Measurements from ENCODE around the gene PHF21A. TPM values are rescaled to one million over a fixed set of nuclear protein-coding genes. Genes with fewer than 3 reads are reported as not detected.
A peak's percentile ranks its signal among the peaks of the same experiment; 100 is the strongest.

PHF21A gene
- total RNA-seq, 2 experiments from 2014 or later, result 45.4 to 49.0 TPM

DNA sequence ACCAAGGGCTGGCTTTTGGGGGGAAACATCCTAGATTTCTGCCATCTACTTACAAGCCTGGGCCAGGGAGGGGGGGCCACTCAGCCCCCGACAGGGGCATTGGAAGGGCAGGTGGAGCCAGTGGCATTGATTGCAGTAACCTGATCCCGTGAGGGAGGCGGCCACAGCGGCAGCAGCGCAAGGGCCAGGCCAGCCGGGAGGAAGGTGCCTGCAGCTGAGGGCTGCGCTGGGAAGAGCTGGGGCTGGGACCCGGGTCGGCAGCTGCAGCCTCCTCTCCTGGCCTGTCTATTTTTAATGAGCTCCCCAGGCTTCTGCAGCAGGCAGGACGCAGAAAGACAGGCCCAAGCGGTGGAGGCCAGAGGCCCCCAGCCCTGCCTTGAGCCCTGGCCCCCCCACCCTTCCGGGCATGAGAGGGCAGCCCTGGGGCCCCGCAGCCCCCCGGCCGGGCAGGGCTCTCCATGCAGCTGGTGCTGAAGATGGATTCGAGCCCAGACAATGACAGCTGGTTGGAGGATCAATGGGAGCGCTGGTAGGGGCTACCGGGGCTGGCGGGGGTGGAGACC is 224.8 kb downstream of the PHF21A start:
- peaks cover 35% of the 10 kb centered on the region for H3K27me3 Mint-ChIP-seq
- POLR2A ChIA-PET, result no interaction called here
- no peak for DNase-seq

GRCh38 chr11:45895553-45896259 is 225.5 kb downstream of the PHF21A start:
- Mint-ChIP-seq H3K4me1 (no peaks in the 10 kb centered on the region), H3K9me3 (no peaks in the 10 kb centered on the region), H3K36me3 (no peaks in the 10 kb centered on the region), H3K4me3 (no peak overlapping the region), H3K27me3 (peaks cover 30% of the 10 kb centered on the region), H3K27ac (no peak overlapping the region)
- DNase-seq (no peak), ATAC-seq (ENCODE audit: low read depth) (no peak)
- POLR2A ChIA-PET, result no interaction called here

More for the DNA sequence above, 224.8 kb downstream of the PHF21A start:
- no peak for ATAC-seq (ENCODE audit: low read depth)
- no peaks in the 10 kb centered on the region for H3K4me1 Mint-ChIP-seq
- H3K4me3 Mint-ChIP-seq, result no peak overlapping the region
- no peak overlapping the region for H3K27ac Mint-ChIP-seq
- H3K36me3 Mint-ChIP-seq, result no peaks in the 10 kb centered on the region
- no peaks in the 10 kb centered on the region for H3K9me3 Mint-ChIP-seq

GRCh38 chr11:45894555-45895247 is 226.6 kb downstream of the PHF21A start:
- ATAC-seq (ENCODE audit: low read depth), result no peak
- Mint-ChIP-seq H3K4me1 (no peaks in the 10 kb centered on the region), H3K36me3 (no peaks in the 10 kb centered on the region), H3K9me3 (no peaks in the 10 kb centered on the region), H3K27ac (no peak overlapping the region), H3K4me3 (no peak overlapping the region), H3K27me3 (peaks cover 29% of the 10 kb centered on the region)
- POLR2A ChIA-PET, result no interaction called here
- no peak for DNase-seq

DNA sequence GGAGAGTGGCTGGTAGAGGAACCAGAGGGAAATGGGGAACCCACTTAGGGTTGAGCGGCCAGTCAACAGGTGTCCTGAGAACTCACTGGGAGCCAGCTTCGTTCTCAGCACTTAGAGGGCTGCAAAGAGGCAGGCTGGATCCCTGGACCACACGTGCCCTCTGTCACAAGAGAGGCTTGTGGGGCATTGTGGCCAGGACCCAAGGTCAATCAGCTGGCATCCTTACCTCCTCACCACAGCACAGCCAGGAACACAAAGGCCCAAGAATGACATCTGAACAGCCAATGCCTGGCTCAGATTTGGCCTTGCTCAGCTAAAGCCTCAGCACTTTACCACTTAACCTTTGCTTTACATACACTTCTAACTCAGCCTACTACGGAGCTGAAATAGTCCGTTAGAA is 228.4 kb downstream of the PHF21A start:
- DNase-seq (no peak), ATAC-seq (ENCODE audit: low read depth) (no peak)
- no peak overlapping the region for H3K27ac Mint-ChIP-seq
- H3K4me3 Mint-ChIP-seq, result no peak overlapping the region
- peaks cover 16% of the 10 kb centered on the region for H3K27me3 Mint-ChIP-seq
- POLR2A ChIA-PET, result no interaction called here
- no peaks in the 10 kb centered on the region for H3K36me3 Mint-ChIP-seq
- no peaks in the 10 kb centered on the region for H3K4me1 Mint-ChIP-seq
- no peaks in the 10 kb centered on the region for H3K9me3 Mint-ChIP-seq

DNA sequence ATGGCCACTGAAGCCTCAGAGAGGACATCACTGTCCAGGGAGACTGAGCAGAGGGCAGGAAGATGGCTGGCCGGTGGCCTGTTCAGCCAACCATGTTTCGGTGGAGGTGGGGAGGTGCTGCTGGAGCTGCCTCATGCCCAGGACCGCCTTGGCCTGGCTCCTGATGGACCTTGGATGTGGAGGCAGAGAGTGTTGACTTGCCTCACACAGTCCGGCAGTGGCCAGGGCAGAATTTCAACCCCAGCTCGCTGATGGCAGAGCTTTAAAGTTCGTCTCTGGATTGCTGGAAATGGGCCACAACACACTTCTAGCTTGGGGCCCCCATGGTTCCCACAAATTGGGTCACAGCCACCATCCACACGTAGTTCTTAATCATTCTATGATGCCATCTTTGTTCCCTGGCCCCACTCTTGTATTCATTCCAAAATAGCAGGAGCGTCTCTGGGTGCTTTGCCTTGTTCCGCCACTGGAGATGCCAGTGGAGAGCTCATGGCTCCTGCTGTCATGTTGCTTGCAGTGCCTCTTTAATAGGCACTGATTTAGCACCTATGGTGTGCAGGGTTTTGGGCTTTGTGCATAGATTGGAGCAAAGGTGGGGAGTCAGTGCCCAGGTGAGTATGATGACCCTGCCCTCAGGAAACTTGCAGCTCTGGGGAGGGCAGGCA is 230.2 kb downstream of the PHF21A start:
- ATAC-seq (ENCODE audit: low read depth) (no peak), DNase-seq (no peak)
- no peak overlapping the region for H3K27ac Mint-ChIP-seq
- H3K4me3 Mint-ChIP-seq, result no peak overlapping the region
- peaks cover 10% of the 10 kb centered on the region for H3K27me3 Mint-ChIP-seq
- POLR2A ChIA-PET, result no interaction called here
- H3K9me3 Mint-ChIP-seq, result no peaks in the 10 kb centered on the region
- no peaks in the 10 kb centered on the region for H3K4me1 Mint-ChIP-seq
- no peaks in the 10 kb centered on the region for H3K36me3 Mint-ChIP-seq

DNA sequence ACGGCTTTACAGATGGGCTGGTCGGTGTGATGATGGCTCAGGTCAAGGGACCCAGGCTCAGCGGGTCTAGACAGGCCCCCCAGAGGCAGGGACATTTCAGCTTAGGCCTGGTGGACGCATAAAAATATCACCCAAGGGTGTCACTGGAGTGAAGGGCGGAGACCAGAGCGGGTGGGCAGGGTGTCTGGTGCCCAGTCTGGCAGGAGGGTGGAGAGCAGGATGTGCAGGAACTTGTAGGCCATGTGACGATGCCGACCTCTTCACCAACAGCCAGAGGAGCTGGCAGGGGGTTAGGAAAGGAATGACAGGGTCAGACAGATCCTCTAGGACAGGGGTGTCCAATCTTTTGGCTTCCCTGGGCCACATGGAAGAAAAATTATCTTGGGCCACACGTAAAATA is 231.3 kb downstream of the PHF21A start:
- H3K4me3 Mint-ChIP-seq, result no peak overlapping the region
- no peaks in the 10 kb centered on the region for H3K36me3 Mint-ChIP-seq
- no peak overlapping the region for H3K27ac Mint-ChIP-seq
- DNase-seq (no peak), ATAC-seq (ENCODE audit: low read depth) (no peak)
- POLR2A ChIA-PET, result no interaction called here
- H3K9me3 Mint-ChIP-seq, result no peaks in the 10 kb centered on the region
- H3K4me1 Mint-ChIP-seq, result peaks cover 3% of the 10 kb centered on the region
- peaks cover 6% of the 10 kb centered on the region for H3K27me3 Mint-ChIP-seq

- Mint-ChIP-seq H3K4me1 (peaks cover 4% of the 10 kb centered on the region), H3K9me3 (no peaks in the 10 kb centered on the region), H3K4me3 (no peak overlapping the region), H3K27ac (no peak overlapping the region), H3K36me3 (no peaks in the 10 kb centered on the region), H3K27me3 (peaks cover 7% of the 10 kb centered on the region)
- no peak for DNase-seq
- POLR2A ChIA-PET, result no interaction called here
- ATAC-seq (ENCODE audit: low read depth), result no peak
Measured at GRCh38 chr11:45889555-45889954, 231.7 kb downstream of the PHF21A start.

- H3K9me3 Mint-ChIP-seq, result no peaks in the 10 kb centered on the region
- H3K27ac Mint-ChIP-seq, result no peak overlapping the region
- no peak overlapping the region for H3K4me3 Mint-ChIP-seq
- POLR2A ChIA-PET, result no interaction called here
- peaks cover 4% of the 10 kb centered on the region for H3K4me1 Mint-ChIP-seq
- H3K27me3 Mint-ChIP-seq, result peaks cover 9% of the 10 kb centered on the region
- DNase-seq (no peak), ATAC-seq (ENCODE audit: low read depth) (no peak)
- H3K36me3 Mint-ChIP-seq, result no peaks in the 10 kb centered on the region
Measured at GRCh38 chr11:45887587-45887986, 233.7 kb downstream of the PHF21A start.

DNA sequence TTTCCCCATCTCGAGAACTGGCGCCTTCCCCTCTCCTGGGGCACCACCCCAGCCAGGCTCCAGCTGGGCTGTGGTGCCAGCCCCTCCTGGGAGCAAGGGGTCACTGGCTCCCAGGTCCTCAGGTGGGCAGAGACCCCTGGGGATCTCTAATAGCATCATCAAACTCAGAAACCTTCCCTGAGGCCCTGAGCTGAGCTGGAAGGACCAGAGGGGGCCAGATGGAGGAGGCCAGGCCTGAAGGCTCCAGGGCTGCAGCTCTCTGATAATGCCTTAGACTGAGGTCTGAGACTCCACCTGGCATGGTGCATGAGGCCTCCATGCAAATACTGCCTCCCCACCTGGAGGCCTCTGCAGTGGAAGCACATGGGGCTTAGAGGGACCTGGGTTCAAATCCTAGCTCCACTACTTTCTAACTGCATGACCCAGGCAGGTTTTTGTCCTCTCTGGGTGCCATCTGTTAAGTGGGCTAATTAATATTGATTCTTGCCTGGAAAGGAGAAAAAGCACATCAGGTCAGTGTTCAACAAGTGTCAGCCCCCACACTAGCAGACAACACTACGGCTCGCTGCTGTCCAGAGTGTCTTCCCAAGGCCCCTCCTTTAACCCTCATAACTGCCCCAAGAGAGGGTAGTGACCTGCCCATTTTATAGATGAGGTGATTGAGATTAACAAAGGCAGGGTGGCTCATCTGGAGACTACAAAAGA is 234.3 kb downstream of the PHF21A start:
- Mint-ChIP-seq H3K27me3 (peaks cover 8% of the 10 kb centered on the region), H3K4me1 (peaks cover 4% of the 10 kb centered on the region), H3K9me3 (no peaks in the 10 kb centered on the region), H3K36me3 (no peaks in the 10 kb centered on the region), H3K4me3 (peak overlapping the region; percentile 10), H3K27ac (no peak overlapping the region)
- ATAC-seq (ENCODE audit: low read depth) (no peak), DNase-seq (no peak)
- POLR2A ChIA-PET, result no interaction called here

- H3K36me3 Mint-ChIP-seq, result no peaks in the 10 kb centered on the region
- peak overlapping the region; percentile 10 for H3K4me3 Mint-ChIP-seq
- H3K4me1 Mint-ChIP-seq, result peaks cover 4% of the 10 kb centered on the region
- peaks cover 7% of the 10 kb centered on the region for H3K27me3 Mint-ChIP-seq
- ATAC-seq (ENCODE audit: low read depth), result no peak
- no peak overlapping the region for H3K27ac Mint-ChIP-seq
- no peaks in the 10 kb centered on the region for H3K9me3 Mint-ChIP-seq
- POLR2A ChIA-PET, result no interaction called here
- no peak for DNase-seq
Measured at GRCh38 chr11:45885921-45886721, 235.1 kb downstream of the PHF21A start.

DNA sequence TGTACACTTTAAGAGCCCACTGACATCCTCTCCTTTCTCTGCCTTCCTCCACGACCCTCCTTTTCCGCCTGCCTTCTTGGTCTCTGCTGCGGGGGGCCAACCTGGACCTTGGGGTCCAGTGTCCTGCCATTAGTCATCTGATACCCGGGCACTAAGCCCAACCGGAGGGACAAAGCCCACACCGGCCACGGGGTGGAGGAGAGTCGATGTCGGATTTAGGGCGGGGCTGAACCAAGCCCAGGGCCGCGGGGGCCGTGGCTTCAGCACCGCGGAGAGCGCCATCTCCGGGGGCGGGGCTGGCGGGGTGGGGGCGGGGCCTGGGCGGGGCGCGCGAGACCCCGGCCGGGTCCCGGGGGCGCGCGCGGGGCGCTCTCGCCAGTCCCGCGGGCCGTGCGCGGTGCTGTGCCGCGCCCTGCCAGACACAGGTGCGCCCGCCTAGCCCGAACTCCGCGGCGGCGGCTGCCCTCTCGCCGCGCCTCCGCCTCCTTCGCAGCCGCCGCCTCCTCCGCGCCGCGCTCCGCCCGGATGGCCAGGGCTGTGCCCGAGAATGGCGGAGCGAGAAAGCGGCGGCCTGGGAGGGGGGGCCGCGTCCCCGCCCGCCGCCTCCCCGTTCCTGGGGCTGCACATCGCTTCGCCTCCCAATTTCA is 235.9 kb downstream of the PHF21A start, which contains the start of gene MAPK8IP1:
Gene MAPK8IP1 (plus strand): TSS at position 378 of the 647 bp plus-strand sequence. CDS start 170 bp downstream, at position 548.
- ATAC-seq (ENCODE audit: low read depth) (peak; percentile 80), DNase-seq (peak; percentile 80)
- H3K9me3 Mint-ChIP-seq, result no peaks in the 10 kb centered on the region
- peaks cover 4% of the 10 kb centered on the region for H3K4me1 Mint-ChIP-seq
- peaks cover 6% of the 10 kb centered on the region for H3K27me3 Mint-ChIP-seq
- peak within 1 kb of the TSS; percentile 73 for H3K4me3 Mint-ChIP-seq
- POLR2A ChIA-PET, result no interaction called here
- no peaks in the 10 kb centered on the region for H3K36me3 Mint-ChIP-seq
- H3K27ac Mint-ChIP-seq, result no peak within 1 kb of the TSS

- Mint-ChIP-seq H3K9me3 (no peaks in the 10 kb centered on the region), H3K4me1 (peaks cover 4% of the 10 kb centered on the region), H3K27me3 (peaks cover 3% of the 10 kb centered on the region), H3K27ac (no peak overlapping the region), H3K36me3 (no peaks in the 10 kb centered on the region), H3K4me3 (peak overlapping the region; percentile 73)
- POLR2A ChIA-PET, result no interaction called here
- ATAC-seq (ENCODE audit: low read depth), result no peak
- no peak for DNase-seq
Measured at GRCh38 chr11:45884596-45885185, 236.6 kb downstream of the PHF21A start.

Measured in activated naive CD8-positive, alpha-beta T cell treated with anti-CD3 and anti-CD28 coated beads, Interleukin-2, amount 10 ng/mL, durations not matched to agents 7 days and 5 days (primary cell).